Cortex of kidney (tissue), 1 donor: Measurements from ENCODE around the gene TRIOBP.

Source experiments
- DNase-seq: peaks from one replicate; lab custom pipeline; 2025; lab: John Stamatoyannopoulos, UW

The TRIOBP gene

GRCh38 chr22:37805810-37806277 is 109.0 kb downstream of the TRIOBP start:
- no peak for DNase-seq

DNA sequence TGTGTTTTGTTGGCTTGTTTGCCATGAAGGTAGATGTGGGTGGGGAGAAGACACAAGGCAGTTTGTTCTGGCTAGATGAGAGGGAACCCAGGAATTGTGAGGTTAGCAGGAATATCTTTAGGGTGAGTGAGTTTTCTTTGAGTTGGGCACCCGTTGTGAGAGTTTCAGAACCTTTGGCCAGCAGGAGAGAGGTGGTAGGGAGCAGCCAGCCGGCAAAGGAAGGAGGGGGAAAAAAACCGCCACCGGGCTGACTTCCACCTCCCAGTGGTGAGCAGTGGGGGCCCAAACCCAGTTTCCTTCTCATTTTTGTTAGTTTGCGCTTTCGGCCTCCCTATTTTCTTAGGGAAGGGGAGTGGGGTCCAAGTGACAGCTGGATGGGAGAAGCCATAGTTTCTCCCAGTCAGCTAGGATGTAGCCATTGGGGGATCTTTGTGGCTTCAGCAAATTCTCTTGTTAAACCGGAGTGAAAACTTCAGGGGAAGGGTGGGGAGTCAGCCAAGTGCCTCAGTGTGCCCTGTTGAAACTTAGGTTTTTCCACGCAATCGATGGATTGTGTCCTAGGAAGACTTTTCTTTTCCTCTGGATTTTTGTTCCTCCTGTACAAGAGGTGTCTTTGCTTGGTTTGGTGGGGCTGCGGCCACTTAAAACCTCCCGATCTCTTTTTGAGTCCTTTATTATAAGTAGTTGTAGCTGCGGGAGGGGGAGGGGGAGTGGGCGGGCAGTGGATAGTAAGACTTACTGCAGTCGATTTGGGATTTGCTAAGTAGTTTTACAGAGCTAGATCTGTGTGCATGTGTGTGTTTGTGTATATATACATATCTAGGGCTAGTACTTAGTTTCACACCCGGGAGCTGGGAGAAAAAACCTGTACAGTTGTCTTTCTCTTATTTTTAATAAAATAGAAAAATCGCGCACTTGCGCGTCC is 109.8 kb downstream of the TRIOBP start:
- no peak for DNase-seq

GRCh38 chr22:37807410-37808293 is 110.8 kb downstream of the TRIOBP start, which contains the start of gene GCAT:
GCAT (plus strand) TSS chr22:37807934; CDS start chr22:37807968, 34 bp downstream.
- peak; percentile 88 for DNase-seq

- DNase-seq, result no peak
These were observed 111.4 kb downstream of the TRIOBP start for GRCh38 chr22:37808294-37808657.

- no peak for DNase-seq
These were observed 113.0 kb downstream of the TRIOBP start for GRCh38 chr22:37809672-37810333.

GRCh38 chr22:37811867-37812266 is 115.0 kb downstream of the TRIOBP start:
- no peak for DNase-seq

DNA sequence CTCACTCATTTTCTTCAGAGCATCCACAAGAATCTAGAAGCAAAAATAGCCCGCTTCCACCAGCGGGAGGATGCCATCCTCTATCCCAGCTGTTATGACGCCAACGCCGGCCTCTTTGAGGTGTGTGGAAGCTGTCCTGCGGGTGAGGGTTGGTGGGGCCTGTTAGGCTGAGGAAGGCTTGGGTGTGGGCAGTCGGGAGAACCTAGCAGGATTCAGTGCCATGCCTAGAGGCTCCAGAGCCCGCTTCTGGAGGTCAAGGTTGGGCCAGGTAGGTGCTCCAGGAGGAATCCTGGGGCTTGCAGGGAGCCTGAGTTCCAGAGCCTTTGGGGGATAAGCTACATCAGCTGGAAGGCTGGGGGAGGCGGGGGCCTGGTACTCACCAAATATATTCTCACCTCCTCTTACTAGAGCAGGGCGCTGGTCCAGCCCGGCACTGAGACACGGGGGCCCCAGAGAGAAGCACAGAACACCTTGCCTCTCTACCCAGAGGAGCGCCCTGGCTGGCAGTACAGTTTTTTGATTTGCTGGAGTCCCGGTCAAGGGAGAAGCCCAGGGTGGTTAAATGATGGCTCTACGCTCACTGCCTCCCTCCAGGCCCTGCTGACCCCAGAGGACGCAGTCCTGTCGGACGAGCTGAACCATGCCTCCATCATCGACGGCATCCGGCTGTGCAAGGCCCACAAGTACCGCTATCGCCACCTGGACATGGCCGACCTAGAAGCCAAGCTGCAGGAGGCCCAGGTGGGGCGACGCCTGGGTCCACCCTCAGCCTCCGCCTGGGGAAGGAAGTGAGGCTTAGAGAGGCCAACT is 116.2 kb downstream of the TRIOBP start:
- DNase-seq, result no peak

DNA sequence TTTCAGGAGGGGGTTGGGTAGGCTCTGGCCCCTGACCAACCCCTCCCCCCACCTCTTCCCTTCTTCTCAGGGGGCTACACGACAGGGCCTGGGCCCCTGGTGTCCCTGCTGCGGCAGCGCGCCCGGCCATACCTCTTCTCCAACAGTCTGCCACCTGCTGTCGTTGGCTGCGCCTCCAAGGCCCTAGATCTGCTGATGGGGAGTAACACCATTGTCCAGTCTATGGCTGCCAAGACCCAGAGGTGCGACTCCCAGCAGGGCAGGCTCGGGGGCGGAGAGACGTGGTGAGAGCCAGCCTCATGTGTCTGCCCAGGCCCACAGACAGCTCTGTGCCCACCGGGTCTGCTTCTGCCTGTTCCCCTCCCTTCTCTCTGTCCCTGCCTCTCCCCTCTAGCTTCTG is 118.7 kb downstream of the TRIOBP start:
- no peak for DNase-seq

- no peak for DNase-seq
These were observed 119.8 kb downstream of the TRIOBP start for GRCh38 chr22:37816543-37817180.

DNA sequence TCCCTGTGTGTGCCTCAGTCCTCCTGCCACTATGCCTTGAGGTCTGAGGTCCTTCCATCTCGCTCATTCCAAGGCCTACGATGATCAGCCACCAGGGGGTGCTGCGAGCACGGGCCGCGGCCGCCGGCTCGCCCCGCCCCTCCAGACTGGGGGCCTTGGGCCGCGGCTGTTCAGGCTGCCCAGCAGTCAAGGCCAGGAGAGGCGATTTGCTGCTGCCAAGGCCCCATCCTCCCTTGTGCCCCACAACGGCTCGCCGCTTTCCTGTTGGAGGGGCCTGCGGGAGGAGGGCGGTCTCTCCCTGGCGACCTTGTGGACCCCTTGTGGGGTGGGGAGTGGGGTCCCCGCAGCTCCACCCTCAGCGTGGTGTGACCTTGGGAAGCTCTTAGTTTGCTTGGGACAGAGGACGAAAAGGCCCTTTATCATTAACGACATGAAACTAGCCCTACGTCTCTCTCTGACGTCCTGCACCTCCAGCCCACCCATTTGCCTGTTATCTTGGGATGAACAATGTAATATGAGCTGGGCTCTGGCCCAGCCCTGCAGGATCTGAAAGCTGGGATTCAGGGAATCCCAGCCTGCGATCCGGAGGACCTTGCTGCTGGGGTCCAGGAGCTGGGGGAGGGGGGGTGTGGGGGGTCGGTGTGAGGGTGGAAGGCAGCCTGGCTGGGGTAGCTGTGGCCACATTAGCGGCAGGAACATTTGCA is 121.0 kb downstream of the TRIOBP start:
- DNase-seq, result no peak

GRCh38 chr22:37818409-37819104 is 121.7 kb downstream of the TRIOBP start:
- no peak for DNase-seq

DNA sequence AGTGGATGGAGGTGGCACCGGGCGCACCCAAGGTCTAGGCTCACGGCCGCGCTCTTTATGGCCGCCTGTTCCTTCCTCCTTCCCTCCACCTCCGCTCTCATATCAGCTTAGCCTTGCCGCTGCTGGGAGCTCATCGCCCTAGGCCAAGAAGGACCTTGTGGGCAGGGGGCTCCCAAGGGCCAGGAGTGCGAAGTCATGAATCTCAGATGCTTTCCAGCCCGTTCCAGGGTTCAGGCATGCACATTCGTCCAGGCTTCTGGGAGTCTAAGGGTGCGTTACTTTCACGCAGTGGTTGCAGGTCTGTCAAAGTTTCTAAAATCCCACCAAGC is 122.2 kb downstream of the TRIOBP start:
- DNase-seq, result no peak

DNA sequence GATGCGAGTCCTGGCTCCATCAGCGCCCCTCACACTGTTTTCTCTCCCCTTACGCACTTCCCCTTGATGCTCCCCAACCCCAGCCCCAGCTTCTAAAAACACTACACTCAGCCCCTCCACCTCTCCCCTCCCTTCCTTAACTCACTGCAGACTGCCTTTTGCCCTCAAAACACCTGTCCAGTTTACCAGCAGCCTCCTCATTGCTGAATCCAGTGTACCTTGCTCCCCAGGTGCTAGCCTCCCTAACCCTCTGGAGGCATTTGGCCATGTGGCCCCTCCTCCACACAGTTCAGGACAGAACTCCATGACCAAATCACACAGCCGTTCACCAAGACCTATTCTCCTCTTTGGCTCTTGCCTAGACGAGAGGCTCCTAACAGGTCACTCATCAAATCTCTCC is 123.5 kb downstream of the TRIOBP start:
- no peak for DNase-seq

GRCh38 chr22:37822079-37822833 is 125.4 kb downstream of the TRIOBP start:
- no peak for DNase-seq

- DNase-seq, result no peak
These were observed 126.5 kb downstream of the TRIOBP start, which contains the start of gene GALR3 for GRCh38 chr22:37823134-37823985. GALR3 (plus strand) TSS chr22:37823382; CDS start chr22:37823407, 25 bp downstream.

- DNase-seq, result no peak
These were observed 128.1 kb downstream of the TRIOBP start for GRCh38 chr22:37824674-37825641.
